ENCODE results near the gene RAB24. TPM values are rescaled to one million over a fixed set of nuclear protein-coding genes. Genes with fewer than 3 reads are reported as not detected.

RAB24 gene
- total RNA-seq, 3 donors from 2014 or later, result 23.4 to 33.1 (median 29.5) TPM

GRCh38 chr5:177316005-177316404 lies 12.5 kb upstream of the RAB24 start:
- DNase-seq (no peak), ATAC-seq (no peak)
- H3K4me3 ChIP-seq, result no peak overlapping the region
- no peak for TF ChIP-seq CTCF (IDR thresholded peaks at IDR 0.05)
- peaks cover 16% of the 10 kb centered on the region for H3K4me1 ChIP-seq (ENCODE audit: low read depth)
- H3K9me3 ChIP-seq, result no peaks in the 10 kb centered on the region
- intact Hi-C loops (cut with DNase I, micrococcal nuclease), result loop anchor here in 1 of 2 donors (10.0 kb wide), 1 partner anchor 49 kb away; no protein-coding TSS in a partner anchor
- H3K36me3 ChIP-seq (ENCODE audit: low read depth), result peaks cover 3% of the 10 kb centered on the region

GRCh38 chr5:177315411-177315810 lies 11.9 kb upstream of the RAB24 start:
- Histone ChIP-seq H3K9me3 (no peaks in the 10 kb centered on the region), H3K4me1 (ENCODE audit: low read depth) (peaks cover 21% of the 10 kb centered on the region), H3K36me3 (ENCODE audit: low read depth) (peaks cover 3% of the 10 kb centered on the region), H3K4me3 (no peak overlapping the region)
- intact Hi-C loops (cut with DNase I, micrococcal nuclease), result loop anchor here in 1 of 2 donors (10.0 kb wide), 1 partner anchor 49 kb away; no protein-coding TSS in a partner anchor
- DNase-seq, result peak in 1 of 3 donors; percentile 23
- no peak for TF ChIP-seq CTCF (IDR thresholded peaks at IDR 0.05)
- ATAC-seq, result no peak

GRCh38 chr5:177314376-177315342 lies 11.1 kb upstream of the RAB24 start:
- Histone ChIP-seq H3K9me3 (no peaks in the 10 kb centered on the region), H3K4me3 (no peak overlapping the region), H3K4me1 (ENCODE audit: low read depth) (peaks cover 28% of the 10 kb centered on the region), H3K36me3 (ENCODE audit: low read depth) (peaks cover 3% of the 10 kb centered on the region)
- intact Hi-C loops (cut with DNase I, micrococcal nuclease), result loop anchor here in 1 of 2 donors (10.0 kb wide), 1 partner anchor 50 kb away; no protein-coding TSS in a partner anchor
- peak in 1 of 3 donors; percentile 27 for DNase-seq
- TF ChIP-seq CTCF (IDR thresholded peaks at IDR 0.05), result no peak
- ATAC-seq, result no peak

- ATAC-seq (no peak), DNase-seq (peak in 1 of 3 donors; percentile 25)
- intact Hi-C loops (cut with DNase I, micrococcal nuclease), result loop anchor here in 1 of 2 donors (10.0 kb wide), 1 partner anchor 51 kb away; no protein-coding TSS in a partner anchor
- Histone ChIP-seq H3K9me3 (no peaks in the 10 kb centered on the region), H3K4me3 (no peak overlapping the region), H3K36me3 (ENCODE audit: low read depth) (peaks cover 3% of the 10 kb centered on the region), H3K4me1 (ENCODE audit: low read depth) (peaks cover 28% of the 10 kb centered on the region)
- TF ChIP-seq CTCF (IDR thresholded peaks at IDR 0.05), result no peak
Measured at GRCh38 chr5:177313561-177314259, 10.2 kb upstream of the RAB24 start.

- Histone ChIP-seq H3K4me1 (ENCODE audit: low read depth) (peaks cover 28% of the 10 kb centered on the region), H3K9me3 (no peaks in the 10 kb centered on the region), H3K4me3 (no peak overlapping the region), H3K36me3 (ENCODE audit: low read depth) (peaks cover 3% of the 10 kb centered on the region)
- ATAC-seq (peak; percentile 42), DNase-seq (peak; percentile 54 to 79 (median 67))
- intact Hi-C loops (cut with DNase I, micrococcal nuclease), result loop anchor here in 1 of 2 donors (10.0 kb wide), 1 partner anchor 52 kb away; no protein-coding TSS in a partner anchor
- TF ChIP-seq CTCF (IDR thresholded peaks at IDR 0.05), result no peak
Measured at GRCh38 chr5:177312649-177313181, 9.2 kb upstream of the RAB24 start.

All from mucosa of descending colon (tissue), 3 donors.